Neural progenitor cell (in vitro differentiated cells): ENCODE results near the gene KARS1. TPM values are rescaled to one million over a fixed set of nuclear protein-coding genes. Genes with fewer than 3 reads are reported as not detected.

Experiments used
- DNase-seq: peaks from one replicate; pipeline ENCODE4 v3.0.0-alpha.2; 2016; ENCODE audit warnings: low spot score
- H2AFZ ChIP-seq: fragments of 200-600 bp; sonication (generic); replicated peaks from 2 replicates; pipeline ENCODE4 v1.6.1; 2016; ENCODE audit warnings: antibody characterized with exemption
- H3F3A ChIP-seq: fragments of 200-600 bp; sonication (generic); 2 replicates; pipeline ENCODE4 v1.6.1; 2016; ENCODE audit warnings: antibody characterized with exemption, low read depth
- H3K27ac ChIP-seq: fragments of 200-600 bp; sonication (generic); 2 replicates; pipeline ENCODE4 v1.5.1; 2016; ENCODE audit warnings: mild to moderate bottlenecking
- H3K27me3 ChIP-seq: fragments of 200-600 bp; sonication (generic); 2 replicates; pipeline ENCODE4 v1.6.1; 2016; ENCODE audit warnings: mild to moderate bottlenecking, moderate library complexity
- H3K36me3 ChIP-seq: fragments of 200-600 bp; sonication (generic); 2 replicates; pipeline ENCODE4 v1.5.1; 2016
- H3K4me1 ChIP-seq: fragments of 200-600 bp; sonication (generic); 2 replicates; pipeline ENCODE4 v1.6.1; 2016; ENCODE audit warnings: mixed run types
- H3K4me2 ChIP-seq: fragments of 200-600 bp; sonication (generic); 2 replicates; pipeline ENCODE4 v1.6.1; 2016
- H3K4me3 ChIP-seq: fragments of 200-600 bp; sonication (generic); 2 replicates; pipeline ENCODE4 v1.5.1; 2016
- H3K79me2 ChIP-seq: fragments of 200-600 bp; sonication (generic); 2 replicates; pipeline ENCODE4 v1.6.1; 2016; ENCODE audit warnings: low read depth
- H3K9ac ChIP-seq: fragments of 200-600 bp; sonication (generic); 2 replicates; pipeline ENCODE4 v1.6.1; 2016
- H3K9me3 ChIP-seq: fragments of 200-600 bp; sonication (generic); 2 replicates; pipeline ENCODE4 v1.5.1; 2016; ENCODE audit warnings: low read depth
- H4K20me1 ChIP-seq: fragments of 200-600 bp; sonication (generic); 2 replicates; pipeline ENCODE4 v1.6.1; 2016; ENCODE audit warnings: low read depth
- H3K27ac Mint-ChIP-seq: 3 replicates; pipeline ENCODE4 v1.8.0; 2021; ENCODE audit warnings: mixed read lengths
- H3K27me3 Mint-ChIP-seq: 2 replicates; pipeline ENCODE4 v1.8.0; 2022; ENCODE audit warnings: low read depth, mild to moderate bottlenecking, inconsistent platforms, moderate library complexity, mixed read lengths; ENCODE audit not compliant: insufficient read depth
- H3K36me3 Mint-ChIP-seq: 3 replicates; pipeline ENCODE4 v1.8.0; 2021; ENCODE audit warnings: mixed read lengths
- H3K4me1 Mint-ChIP-seq: 3 replicates; pipeline ENCODE4 v1.8.0; 2021; ENCODE audit warnings: mixed read lengths
- H3K4me3 Mint-ChIP-seq: 3 replicates; pipeline ENCODE4 v1.8.0; 2021; ENCODE audit warnings: mild to moderate bottlenecking, moderate library complexity, mixed read lengths
- H3K9me3 Mint-ChIP-seq: 3 replicates; pipeline ENCODE4 v1.8.0; 2020; ENCODE audit warnings: mixed read lengths
- EZH2 ChIP-seq: fragments of 200-600 bp; sonication (generic); IDR thresholded peaks from 2 replicates; pipeline ENCODE4 v1.6.1; 2017; ENCODE audit warnings: antibody characterized with exemption, mild to moderate bottlenecking, moderate library complexity
- EZH2phosphoT487 ChIP-seq: fragments of 200-600 bp; sonication (generic); IDR thresholded peaks from 2 replicates; pipeline ENCODE4 v1.6.1; 2017; ENCODE audit warnings: antibody characterized with exemption
- total RNA-seq: library from RNA; depleted of rRNA; stranded (reverse); fragments of >200 nt; gene quantifications from 2 replicates; pipeline ENCODE4 v1.2.3, GENCODE V29; 2015; ENCODE audit warnings: low replicate concordance
- TF ChIP-seq, protein P1 (sequence below): fragments of 200-600 bp; sonication (generic); IDR thresholded peaks from 2 replicates; pipeline ENCODE4 v1.5.1; 2017; ENCODE audit warnings: antibody characterized with exemption, mild to moderate bottlenecking

Gene KARS1
- total RNA-seq, 1 donor from 2014 or later = 228 TPM

DNA sequence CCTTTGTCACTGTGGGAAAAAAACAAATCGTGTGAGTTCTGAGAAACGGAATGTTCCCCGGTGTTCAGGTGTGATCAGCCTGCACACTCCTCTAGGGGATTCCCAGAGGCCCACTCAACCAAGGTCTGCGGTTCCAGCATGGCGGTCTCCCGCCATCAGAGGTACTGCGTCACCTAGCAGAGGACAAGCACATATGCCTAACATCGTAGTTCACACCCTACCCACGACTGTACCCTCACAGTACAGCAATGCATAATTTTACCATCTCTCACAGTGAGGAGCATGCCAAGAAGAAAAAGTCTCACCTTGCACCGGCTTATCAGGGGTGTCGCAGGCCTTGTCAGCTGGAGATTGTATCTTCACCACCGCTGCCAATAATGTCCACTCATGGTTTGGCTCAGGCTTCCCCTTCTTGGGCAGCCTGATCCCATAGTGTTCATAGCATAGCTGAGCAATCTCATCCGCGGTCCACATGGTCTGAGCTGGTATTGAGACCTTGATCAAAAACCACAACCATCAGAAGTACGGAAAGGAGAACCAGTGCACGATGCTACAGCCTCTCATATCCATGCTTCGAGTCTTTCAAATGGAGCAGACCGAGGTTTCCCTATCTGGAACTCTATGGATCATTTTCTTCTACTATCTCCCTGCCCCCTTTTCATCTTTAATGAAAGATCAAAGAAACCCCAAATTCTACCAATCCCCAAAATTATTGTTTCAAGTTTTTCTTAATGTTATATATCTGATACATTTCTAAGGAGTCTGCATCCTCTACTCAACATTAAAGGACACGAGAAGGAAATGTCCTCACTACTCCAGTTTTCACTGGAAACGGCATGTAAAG lies 26.9 kb downstream of the KARS1 start:
- Mint-ChIP-seq H3K4me1 (peaks cover 15% of the 10 kb centered on the region), H3K36me3 (peaks cover 19% of the 10 kb centered on the region), H3K27me3 (no peaks in the 10 kb centered on the region), H3K9me3 (no peaks in the 10 kb centered on the region), H3K27ac (no peak overlapping the region), H3K4me3 (peak overlapping the region; percentile 97)
- no peak for DNase-seq
- no peaks in the 10 kb centered on the region for H3K36me3 ChIP-seq
- no peak for TF ChIP-seq EZH2phosphoT487
- TF ChIP-seq, protein P1, sequence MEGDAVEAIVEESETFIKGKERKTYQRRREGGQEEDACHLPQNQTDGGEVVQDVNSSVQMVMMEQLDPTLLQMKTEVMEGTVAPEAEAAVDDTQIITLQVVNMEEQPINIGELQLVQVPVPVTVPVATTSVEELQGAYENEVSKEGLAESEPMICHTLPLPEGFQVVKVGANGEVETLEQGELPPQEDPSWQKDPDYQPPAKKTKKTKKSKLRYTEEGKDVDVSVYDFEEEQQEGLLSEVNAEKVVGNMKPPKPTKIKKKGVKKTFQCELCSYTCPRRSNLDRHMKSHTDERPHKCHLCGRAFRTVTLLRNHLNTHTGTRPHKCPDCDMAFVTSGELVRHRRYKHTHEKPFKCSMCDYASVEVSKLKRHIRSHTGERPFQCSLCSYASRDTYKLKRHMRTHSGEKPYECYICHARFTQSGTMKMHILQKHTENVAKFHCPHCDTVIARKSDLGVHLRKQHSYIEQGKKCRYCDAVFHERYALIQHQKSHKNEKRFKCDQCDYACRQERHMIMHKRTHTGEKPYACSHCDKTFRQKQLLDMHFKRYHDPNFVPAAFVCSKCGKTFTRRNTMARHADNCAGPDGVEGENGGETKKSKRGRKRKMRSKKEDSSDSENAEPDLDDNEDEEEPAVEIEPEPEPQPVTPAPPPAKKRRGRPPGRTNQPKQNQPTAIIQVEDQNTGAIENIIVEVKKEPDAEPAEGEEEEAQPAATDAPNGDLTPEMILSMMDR = no peak
- no peak for TF ChIP-seq EZH2
- H4K20me1 ChIP-seq = no peaks in the 10 kb centered on the region
- H3K9me3 ChIP-seq = no peaks in the 10 kb centered on the region
- H3K79me2 ChIP-seq = peaks cover 15% of the 10 kb centered on the region
- H3K4me3 ChIP-seq = peak overlapping the region; percentile 84
- peaks cover 12% of the 10 kb centered on the region for H3K4me1 ChIP-seq
- no peak overlapping the region for H3K27ac ChIP-seq
- no peak overlapping the region for H3K9ac ChIP-seq
- H2AFZ ChIP-seq = no peak overlapping the region
- peaks cover 24% of the 10 kb centered on the region for H3F3A ChIP-seq
- no peaks in the 10 kb centered on the region for H3K27me3 ChIP-seq
- H3K4me2 ChIP-seq = peak overlapping the region; percentile 93

GRCh38 chr16:75618780-75619179 lies 28.7 kb downstream of the KARS1 start:
- H3K9me3 ChIP-seq = no peaks in the 10 kb centered on the region
- Mint-ChIP-seq H3K27ac (no peak overlapping the region), H3K36me3 (peaks cover 22% of the 10 kb centered on the region), H3K27me3 (no peaks in the 10 kb centered on the region), H3K4me3 (no peak overlapping the region), H3K9me3 (no peaks in the 10 kb centered on the region), H3K4me1 (peaks cover 15% of the 10 kb centered on the region)
- no peak overlapping the region for H3K27ac ChIP-seq
- no peaks in the 10 kb centered on the region for H4K20me1 ChIP-seq
- DNase-seq = no peak
- no peaks in the 10 kb centered on the region for H3K27me3 ChIP-seq
- H3K79me2 ChIP-seq = peaks cover 15% of the 10 kb centered on the region
- peaks cover 12% of the 10 kb centered on the region for H3K4me1 ChIP-seq
- H3F3A ChIP-seq = peaks cover 14% of the 10 kb centered on the region
- TF ChIP-seq, protein P1 = no peak
- no peak for TF ChIP-seq EZH2
- TF ChIP-seq EZH2phosphoT487 = no peak
- H3K4me2 ChIP-seq = no peak overlapping the region
- no peak overlapping the region for H3K4me3 ChIP-seq
- no peak overlapping the region for H2AFZ ChIP-seq
- H3K9ac ChIP-seq = no peak overlapping the region
- H3K36me3 ChIP-seq = no peaks in the 10 kb centered on the region

DNA sequence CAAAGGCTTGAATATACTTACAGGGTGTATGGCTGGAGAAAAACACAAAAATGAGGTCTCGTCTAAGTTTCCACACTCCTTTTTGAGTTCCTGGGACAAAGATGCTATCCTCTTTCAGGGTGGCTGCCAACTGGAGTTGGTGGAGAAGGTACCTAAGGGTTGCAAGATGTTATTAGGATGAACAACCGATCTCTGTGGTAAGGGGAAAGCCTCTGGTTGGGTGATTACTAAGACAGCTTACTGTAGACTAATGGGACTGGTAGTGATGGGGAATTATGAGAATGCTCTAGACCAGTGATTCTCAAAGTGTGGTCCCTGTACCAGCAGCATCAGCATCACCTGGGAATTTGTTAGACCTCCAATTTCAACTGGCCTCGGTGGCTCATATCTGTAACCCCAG lies 30.3 kb downstream of the KARS1 start:
- H3K4me2 ChIP-seq = no peak overlapping the region
- DNase-seq = no peak
- Mint-ChIP-seq H3K36me3 (peaks cover 27% of the 10 kb centered on the region), H3K27ac (no peak overlapping the region), H3K27me3 (no peaks in the 10 kb centered on the region), H3K9me3 (no peaks in the 10 kb centered on the region), H3K4me1 (peaks cover 13% of the 10 kb centered on the region), H3K4me3 (no peak overlapping the region)
- no peaks in the 10 kb centered on the region for H3K9me3 ChIP-seq
- no peak overlapping the region for H3K27ac ChIP-seq
- peaks cover 10% of the 10 kb centered on the region for H3K79me2 ChIP-seq
- H3F3A ChIP-seq = peaks cover 2% of the 10 kb centered on the region
- H3K4me3 ChIP-seq = no peak overlapping the region
- TF ChIP-seq, protein P1 = no peak
- TF ChIP-seq EZH2 = no peak
- no peak for TF ChIP-seq EZH2phosphoT487
- H4K20me1 ChIP-seq = no peaks in the 10 kb centered on the region
- no peaks in the 10 kb centered on the region for H3K36me3 ChIP-seq
- no peaks in the 10 kb centered on the region for H3K27me3 ChIP-seq
- no peak overlapping the region for H2AFZ ChIP-seq
- no peak overlapping the region for H3K9ac ChIP-seq
- peaks cover 10% of the 10 kb centered on the region for H3K4me1 ChIP-seq
